GM19043 (cell line): ENCODE measurements around the gene FSCN2.

Source experiments
- ATAC-seq: cut with Tn5 transposase; IDR thresholded peaks from one replicate; pipeline ENCODE4 v1.9.1; 2021; ENCODE audit warnings: low read depth; ENCODE audit not compliant: unreplicated experiment

FSCN2 gene, protein sequence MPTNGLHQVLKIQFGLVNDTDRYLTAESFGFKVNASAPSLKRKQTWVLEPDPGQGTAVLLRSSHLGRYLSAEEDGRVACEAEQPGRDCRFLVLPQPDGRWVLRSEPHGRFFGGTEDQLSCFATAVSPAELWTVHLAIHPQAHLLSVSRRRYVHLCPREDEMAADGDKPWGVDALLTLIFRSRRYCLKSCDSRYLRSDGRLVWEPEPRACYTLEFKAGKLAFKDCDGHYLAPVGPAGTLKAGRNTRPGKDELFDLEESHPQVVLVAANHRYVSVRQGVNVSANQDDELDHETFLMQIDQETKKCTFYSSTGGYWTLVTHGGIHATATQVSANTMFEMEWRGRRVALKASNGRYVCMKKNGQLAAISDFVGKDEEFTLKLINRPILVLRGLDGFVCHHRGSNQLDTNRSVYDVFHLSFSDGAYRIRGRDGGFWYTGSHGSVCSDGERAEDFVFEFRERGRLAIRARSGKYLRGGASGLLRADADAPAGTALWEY

DNA sequence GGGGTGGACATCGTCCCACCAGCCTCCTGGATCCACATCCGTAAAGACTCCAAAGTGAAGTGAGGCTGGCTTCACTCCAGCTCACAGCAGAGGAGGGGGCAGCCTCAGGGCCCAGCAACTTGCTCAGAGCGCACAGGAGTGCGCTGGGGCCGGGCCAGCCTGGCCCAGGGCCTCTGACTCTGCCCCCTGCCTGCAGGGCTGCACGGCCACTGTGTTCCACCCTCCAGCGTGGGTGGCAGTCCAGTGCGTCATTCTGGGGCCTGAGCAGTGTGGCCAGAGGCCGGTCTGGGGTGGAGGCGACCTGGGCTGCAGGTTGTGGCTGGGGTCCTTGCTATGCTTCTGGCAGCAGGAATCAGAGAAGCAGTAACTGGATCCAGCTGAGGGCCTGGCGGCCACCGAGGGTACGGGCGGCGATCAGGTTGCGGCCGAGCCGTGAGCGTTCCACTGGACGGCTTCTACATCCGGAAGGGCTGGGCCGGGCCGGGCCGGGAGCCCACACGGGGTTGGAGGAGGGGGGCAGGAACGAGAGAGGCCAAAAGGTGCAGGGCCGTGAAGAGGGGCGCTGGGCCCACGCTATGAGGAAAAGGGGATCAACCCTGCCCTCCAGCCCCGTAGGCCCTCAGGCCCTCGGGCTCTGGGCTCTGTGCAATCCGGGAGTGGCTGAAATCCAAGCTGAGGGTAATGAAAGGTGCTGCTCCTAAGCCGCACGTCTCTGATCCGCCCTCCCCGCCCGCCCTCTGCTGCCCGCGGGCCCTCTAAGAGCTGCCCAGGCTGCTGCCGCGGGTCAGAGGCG, at the start of gene FSCN2:
Gene FSCN2, plus strand, starts transcription at position 787 of the 793 bp plus-strand sequence. CDS start 155 bp downstream, outside the sequence.
- ATAC-seq: no peak

GRCh38 chr17:81479175-81480071, 48.8 kb upstream of the FSCN2 start:
- ATAC-seq: no peak

DNA sequence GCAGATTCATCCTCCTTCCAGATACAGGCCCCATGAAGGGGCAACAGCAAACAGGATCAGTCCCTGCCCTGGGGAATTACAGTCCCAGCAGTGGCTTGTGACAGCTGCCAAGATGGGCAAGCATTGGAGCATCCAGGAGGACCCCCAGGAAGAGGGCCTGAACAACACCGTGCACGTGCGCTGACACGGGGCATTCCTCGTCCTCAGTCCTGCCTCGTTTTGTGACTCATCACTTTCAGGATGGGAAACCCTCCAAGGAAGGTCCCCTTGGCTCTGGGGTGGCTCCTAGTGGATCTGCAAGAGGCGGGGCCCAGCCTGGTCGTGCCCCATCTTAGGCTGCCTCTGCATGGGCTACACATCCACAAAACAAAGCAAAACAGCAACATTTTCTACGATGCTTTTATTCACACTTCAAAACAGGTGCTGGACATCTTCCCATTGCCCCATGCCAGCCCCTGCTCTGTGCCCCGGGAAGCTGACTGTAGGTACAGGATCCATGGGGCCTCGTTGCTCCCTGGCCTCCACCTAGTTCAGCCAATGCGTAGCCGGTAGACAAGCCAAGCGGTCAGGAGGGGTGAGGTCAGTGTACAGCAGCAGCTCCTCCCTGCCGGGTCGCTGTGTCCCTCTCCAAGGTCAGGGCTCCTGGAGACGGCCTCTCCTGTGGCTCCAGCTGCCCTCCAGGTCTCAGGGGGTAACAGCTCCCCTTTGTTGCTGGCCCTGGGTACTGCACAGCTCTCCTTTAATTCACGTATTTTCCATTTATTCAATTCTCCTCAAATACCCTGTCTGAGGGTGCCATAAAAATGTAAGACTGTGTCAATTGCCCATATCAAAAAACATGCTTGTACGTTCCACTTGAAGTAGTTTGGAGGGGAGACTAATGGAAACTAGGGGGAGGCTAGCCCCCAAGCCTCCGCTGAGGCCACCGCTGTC, 47.8 kb upstream of the FSCN2 start:
- ATAC-seq: no peak

- no peak for ATAC-seq
Observed at GRCh38 chr17:81481073-81481799, 46.9 kb upstream of the FSCN2 start.

DNA sequence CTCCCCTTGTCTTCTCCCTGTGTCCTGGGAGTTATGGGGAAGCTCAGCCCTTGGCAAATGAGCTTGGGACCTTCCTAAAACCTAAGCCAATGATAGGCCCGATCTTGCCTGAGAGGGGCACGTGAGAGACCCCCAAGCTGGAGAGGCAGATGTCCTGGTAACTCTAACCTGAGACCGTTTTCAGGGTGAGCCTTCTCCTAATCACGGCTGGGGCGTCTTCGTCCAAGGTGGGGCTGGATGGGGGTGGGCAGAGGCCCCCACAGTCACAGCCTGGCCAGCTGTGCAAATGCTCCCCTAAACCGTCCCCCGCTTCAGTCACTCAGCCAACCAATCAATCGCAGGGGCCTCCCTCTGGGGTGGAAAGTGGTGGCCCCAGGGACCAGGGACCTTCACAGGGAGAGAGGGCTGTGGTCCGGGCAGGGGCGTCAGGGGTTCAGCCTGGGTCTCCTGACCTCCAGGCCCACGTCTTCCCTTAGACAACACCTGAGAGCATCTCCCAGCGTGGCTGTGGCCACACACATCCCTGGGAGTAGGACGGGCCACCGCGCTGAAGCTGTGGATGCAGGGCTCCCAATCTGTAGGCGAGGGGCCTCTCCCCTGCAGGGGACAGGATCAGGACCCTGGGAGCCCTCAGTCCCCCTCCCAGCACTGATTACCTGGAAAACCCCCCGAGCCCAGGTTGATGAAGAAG, 46.2 kb upstream of the FSCN2 start:
- no peak for ATAC-seq

GRCh38 chr17:81482673-81483072, 45.5 kb upstream of the FSCN2 start:
- no peak for ATAC-seq

DNA sequence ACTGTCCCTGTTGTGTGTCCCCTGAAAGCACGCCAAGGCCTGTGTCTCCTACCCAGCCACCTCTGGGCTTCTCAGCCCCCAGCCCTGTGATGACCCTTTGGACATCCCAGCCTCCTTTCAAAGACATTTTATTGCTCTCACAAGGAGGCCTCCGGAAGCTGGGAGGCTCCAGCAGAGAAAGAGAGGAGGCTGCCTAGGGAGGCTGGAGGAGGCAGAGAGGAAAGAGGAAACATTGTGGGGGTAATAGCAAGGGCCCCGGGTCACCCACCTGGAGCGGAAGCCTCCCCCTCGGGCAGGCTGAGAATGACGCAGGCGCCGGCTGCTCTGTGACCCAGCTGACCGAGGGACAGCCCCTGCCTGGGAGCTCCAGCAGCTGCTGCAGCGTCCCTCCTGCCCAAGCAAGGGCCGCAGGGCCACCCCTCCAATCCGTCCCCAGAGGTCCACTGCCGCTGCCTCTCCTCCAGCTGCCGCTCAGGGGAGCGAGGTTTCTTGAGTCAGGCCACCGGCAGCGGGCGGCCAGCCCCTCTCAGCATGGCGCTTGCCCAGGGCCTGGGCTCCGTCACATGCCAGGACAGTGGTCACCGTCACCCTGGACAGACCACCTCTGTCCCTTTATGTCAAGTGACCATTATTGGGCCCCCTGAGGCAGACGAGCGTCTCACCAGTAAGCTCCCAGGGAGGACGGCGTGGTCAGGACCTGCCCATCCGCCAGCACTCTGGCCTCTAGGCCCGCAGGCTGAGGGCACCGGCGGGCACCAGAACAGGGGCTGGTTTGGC, 44.9 kb upstream of the FSCN2 start:
- ATAC-seq: no peak

- ATAC-seq: no peak
Observed at GRCh38 chr17:81483862-81484194, 44.3 kb upstream of the FSCN2 start.

DNA sequence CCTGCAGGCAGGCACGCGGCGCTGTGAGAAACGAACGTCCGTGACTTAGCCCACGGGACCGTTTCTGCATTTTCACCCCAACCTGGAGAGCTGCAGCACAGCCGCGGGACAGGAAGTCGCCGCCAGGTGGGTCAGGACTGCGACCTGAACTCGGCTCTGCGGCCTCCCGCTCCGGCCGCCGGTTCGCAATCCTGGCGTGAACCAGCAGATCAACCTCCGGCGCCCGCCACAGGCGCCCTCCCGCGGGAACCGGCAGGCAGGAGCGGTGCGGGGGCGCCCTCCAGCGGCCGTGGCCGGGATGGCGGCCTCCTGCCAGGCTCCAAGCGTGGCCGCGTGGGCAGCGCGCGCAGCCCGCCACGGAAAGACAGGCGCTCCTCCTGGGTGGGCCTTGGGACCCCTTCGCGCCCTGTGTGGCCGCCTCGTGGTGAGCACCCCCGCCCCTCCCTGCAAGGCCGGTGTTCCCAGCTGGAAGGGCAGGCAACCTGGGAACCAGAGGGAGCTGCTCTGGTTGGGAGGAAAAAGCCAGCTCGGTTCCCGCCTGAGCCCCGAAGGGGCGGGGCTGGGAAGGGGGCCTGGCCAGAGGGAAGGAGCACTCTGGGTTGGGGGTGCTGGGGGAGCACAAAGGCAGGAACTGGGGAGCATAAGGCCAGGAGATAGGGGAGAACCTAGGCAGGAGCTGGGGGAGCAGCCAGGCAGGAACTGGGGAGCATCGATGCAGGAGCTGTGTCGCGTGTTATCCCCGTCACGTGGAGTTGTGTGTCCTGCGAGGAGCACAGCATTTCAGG, 43.8 kb upstream of the FSCN2 start:
- ATAC-seq: peak; percentile 57

DNA sequence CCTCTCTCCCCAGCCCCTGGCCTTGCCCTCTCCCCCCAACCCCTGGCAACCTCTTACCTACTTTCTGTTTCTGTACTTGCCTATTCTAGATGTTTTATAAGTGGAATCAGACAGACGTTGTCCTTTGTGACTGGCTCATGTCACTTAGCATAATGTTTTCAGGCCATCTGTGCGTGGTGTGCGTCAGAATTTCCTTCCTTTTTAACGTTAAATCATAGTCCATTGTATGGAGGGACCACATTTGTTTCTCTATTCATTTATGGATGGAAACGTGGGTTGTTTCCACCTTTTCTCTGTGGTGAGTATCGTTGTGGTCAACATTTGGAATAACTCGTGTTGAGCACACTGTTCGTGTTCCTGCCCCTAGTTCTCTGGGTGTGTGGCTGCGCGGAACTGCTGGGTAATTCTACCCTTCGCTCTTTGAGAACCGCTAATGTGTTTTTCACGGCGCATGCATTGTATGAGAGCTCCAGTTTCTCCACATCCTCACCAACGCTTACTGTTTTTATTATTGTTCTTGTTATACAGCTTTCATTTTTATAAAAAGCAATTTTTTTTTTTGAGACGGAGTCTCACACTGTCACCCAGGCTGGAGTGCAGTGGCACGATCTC, 41.9 kb upstream of the FSCN2 start:
- ATAC-seq: no peak

DNA sequence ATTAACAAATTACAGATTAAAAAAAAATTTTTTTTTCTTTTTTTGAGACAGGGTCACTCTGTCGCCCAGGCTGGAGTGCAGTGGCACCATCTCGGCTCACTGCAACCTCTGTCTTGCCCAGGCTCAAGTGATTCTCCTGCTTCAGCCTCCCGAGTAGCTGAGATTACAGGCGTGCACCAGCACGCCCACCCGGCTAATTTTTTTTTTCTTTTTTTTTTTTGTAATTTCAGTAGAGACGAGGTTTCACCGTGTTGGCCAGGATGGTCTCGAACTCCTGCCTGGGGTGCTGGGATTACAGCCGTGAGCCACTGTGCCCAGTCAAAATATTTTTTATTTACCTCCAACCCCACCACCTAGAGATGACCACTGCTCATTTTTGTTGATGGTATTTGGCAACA, 41.1 kb upstream of the FSCN2 start:
- ATAC-seq: no peak

DNA sequence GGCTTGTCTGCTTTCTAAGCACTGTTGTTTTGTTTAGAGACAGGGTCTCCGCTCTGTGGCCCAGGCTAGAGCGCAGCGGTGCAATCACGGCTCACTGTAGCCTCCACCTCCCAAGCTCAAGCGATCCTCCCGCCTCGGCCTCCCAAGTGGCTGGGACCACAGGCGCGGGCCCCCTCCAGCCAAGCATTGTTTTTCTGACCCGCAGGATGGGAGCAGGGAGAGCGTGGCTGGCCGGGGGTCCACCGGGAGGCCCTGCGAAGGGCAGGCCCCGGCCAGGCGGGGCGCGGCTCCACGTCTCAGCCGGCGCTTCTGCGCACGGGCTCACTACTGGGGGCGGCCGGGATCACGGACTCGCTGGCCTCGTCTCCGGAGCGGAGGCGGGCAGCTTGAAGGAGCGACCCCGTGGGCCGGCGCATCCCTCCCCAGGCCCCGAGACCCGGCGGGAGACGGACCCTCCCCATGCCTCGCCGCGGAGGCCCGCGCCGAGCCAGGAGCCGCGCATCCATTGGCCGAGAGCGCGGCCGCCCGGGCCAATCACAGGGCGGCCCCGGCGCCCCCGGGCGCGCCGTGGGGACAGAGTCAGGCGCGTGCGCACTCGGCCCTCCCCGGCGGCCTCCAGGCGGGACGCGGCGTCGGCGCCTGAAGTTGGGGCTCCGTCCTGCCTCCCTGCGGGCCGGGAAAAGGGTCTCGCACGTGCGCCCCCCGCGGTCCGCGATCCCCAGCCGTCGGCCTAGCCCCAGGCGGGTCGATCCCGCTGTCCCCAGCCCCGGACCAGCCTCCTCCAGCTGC, 40.5 kb upstream of the FSCN2 start:
- no peak for ATAC-seq

- ATAC-seq: no peak
Observed at GRCh38 chr17:81488276-81488860, 39.8 kb upstream of the FSCN2 start.

GRCh38 chr17:81489012-81489997, 38.9 kb upstream of the FSCN2 start:
- no peak for ATAC-seq
